Activated effector memory CD4-positive, alpha-beta T cell treated with anti-CD3 and anti-CD28 coated beads, Interleukin-2, amount 50 U/mL, for 16 hours (primary cell): ENCODE measurements around the gene PIGA.
"Not testable (repeated sequence)": the region's sequence is repeated elsewhere in the genome, so short reads cannot be mapped to it uniquely, and the experiment has no call there.

Experiments used
- DNase-seq: peaks from one replicate; pipeline ENCODE4 v3.0.0-alpha.2; 2020

The PIGA gene

DNA sequence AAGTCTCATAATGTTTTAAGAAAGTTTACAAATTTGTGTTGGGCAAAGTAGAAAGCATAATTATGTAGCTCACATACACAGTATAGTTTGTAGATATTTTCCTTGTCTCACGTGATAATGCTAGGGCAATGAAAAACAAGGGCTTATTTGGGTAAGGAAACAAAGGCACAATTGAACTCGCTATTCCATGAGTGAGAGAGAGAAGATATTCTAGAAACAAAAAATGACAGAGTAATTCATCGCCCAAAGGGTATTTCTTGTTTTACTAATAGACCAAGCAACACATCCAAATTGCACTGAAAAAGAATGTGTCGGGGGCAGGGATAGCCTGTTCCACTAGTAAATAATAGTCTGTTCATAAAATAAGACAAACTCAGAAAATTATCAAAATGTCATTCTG lies 16.2 kb downstream of the PIGA start:
- DNase-seq, result no peak

DNA sequence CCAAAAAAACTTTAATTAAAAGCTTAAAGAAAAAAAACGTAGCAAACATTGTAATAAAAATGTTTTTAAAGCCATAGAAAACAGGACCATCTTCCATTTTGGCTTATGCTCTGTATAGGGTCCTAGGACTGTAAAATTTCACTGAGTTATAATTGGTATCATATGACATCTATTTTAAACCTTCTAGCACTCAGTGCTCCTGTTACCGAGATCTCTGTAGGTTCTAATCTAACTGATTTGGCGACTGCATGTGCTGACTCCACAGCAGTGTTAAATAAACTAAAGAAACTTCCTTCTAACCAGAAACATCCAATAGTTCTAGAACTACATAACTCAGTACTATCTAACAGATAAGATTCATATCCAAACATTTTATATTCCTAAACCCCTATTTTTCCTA lies 19.8 kb downstream of the PIGA start, which contains the start of gene ASB11:
ASB11 (minus strand) TSS at position 132 of the 400 bp plus-strand sequence; CDS start at position 97, 35 bp downstream.
- DNase-seq, result no peak

DNA sequence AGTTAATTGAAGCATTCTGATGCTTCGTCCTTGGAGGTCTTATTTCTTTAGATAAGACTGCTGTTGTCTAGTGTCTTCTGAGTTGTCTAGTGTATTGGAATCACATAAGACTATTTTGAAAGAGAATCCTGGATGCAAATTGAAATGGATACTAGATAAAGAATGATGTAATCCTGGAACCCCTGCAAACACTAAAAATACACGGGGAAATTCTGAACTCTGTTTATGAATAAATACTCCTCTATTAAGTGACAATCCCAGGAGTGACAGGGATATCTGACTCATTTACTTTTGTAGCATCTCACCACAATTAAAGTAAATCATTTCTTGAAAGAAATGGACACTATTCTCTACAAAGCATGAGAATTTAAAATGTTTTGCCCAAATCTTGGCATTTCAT lies 20.9 kb downstream of the PIGA start:
- DNase-seq, result no peak

DNA sequence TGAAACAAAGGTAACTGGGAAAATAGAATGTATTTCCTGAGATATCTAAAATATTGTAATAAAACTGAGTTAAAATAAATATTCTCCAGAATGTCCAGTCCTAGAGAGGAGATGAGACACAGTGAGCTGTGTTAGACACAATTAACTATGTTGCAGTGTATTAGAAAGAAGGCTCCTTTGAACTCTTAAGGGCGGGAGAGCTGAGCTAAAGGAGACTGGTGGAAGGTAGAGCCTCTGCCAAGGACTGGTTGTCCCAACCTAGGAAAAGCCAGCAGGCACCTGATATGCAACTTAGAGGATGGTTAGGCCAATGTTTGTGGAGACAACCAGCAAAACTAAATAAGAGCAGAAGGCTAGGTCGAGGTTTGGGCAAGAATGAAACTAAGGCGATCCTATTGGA lies 24.2 kb downstream of the PIGA start:
- DNase-seq, result no peak

DNA sequence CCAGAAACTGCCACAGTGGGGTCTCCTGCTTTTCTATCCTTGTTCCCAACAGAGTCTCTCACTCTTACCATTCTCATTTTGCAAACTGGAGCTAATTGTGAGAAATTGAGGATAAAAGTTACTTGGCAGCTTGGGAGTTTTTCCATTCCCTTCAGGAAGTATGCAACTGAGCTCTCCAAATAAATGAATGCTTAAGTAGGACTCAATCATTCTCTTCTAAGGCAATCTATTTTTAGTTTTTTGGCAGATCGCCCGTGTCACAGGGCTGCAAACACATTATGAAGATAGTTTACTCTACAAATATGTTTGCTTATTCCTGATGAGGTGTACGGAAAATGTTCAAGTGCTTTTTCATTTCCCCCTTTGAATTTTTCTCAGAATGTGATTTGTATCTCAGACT lies 25.2 kb downstream of the PIGA start:
- DNase-seq, result no peak

DNA sequence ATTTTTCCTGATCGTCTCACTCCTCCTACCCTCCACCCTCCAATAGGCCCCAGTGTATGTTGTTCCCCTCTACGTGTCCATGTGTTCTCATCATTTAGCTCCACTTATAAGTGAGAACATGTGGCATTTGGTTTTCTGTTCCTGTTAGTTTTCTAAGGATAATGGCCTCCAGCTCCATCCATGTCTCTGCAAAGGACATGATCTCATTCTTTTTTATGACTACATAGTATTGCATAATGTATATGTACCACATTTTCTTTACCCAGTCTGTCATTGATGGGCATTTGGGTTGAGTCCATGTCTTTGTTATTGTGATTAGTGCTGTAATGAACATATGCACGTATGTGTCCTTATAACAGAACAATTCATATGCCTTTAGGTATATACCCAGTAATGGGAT lies 29.4 kb downstream of the PIGA start:
- not testable (repeated sequence) for DNase-seq

DNA sequence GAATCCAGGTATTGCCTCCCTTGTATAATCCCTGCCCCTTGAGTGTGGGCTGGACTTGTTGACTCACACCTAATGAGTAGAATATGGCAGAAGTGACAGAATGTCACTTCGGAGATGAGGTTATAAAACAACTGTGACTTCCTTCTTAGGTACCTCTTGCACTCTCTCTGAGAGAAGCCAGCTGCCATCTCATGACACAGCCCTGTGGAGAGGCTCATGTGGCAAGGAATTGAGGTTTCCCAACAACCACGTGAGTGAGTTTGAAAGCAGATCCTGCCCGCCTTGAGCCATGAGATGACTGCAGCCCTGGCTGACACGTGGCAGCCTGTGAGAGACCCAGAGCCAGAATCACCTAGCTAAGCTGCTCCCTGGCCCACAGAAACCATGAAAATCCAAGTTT lies 33.4 kb downstream of the PIGA start:
- DNase-seq, result no peak

DNA sequence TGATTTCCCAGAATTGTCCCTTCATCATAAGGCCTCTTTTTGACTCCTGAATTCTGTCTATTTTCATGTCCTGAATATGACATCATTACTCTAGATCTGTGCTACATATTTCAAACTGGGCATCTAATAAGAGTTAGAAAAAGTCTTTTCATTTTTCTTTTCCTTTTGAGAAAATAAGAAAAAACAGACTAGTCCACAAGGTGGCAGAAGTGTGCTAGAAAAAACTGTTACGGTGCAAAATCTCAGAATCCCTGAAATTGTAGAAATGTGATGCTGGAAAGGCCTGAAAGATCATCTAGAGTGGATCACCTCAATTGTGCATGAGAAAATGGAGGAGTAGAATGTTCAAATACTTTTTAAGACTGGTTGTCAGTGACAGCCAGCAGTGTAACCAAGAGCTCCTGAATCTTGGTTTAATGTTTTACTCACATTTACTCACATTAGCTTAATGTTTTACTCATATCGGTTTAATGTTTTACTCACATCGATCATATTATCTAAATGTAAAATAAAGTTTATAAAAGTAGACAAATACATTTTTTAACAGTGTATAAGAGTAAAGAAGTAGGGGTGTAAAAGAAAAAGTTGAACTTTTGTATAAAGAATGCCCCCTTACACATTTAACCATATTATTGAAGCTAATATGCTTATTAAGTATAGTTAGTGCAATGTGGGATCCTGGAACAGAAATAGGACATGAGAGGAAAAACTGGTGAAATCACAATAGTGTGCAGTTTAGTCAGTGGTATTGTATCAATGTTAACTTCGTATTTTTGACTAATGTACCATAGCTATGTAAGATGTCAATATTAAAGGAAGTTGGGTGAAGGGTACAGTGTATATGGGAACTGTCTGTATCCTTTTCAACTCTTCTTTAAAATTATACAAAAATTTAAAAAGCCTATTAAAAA lies 35.1 kb downstream of the PIGA start:
- no peak for DNase-seq

DNA sequence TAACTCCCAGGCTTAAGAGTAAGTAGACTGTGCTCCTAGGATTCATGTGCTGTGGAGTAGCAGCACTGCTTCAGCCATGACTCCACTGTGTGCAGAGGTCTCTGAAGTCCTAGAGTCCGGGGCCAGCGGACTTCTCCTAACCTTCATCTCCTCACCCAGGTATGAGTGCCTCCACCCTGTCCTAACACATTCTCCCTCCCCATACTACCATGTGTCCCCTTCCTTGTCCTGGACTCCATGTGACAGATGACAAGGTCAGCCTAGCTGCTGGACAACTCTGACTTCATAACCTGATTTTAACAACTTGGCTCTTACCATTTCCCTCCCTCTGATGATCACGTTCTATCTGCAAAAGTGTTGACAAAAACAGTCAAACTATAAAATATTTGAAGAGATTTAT lies 36.5 kb downstream of the PIGA start:
- no peak for DNase-seq

DNA sequence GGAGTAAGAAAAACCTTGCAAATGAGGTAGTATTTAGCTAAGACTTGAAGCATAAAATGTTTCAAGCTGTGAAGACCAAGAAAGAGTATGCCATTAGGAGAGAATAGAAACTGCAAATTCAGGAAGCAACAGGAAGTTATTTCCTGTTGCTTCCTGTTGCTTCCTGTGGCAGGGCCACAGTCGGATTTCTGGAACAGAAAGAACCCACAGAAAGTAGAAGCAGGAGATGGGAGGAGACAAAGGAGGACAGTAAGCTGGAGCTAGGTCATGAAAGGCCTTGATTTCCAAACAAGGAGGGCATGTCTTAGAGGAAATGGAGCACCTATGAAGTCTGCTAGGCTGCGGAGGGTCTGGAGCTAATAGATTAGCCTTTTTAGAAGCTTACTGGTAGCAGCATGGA lies 37.1 kb downstream of the PIGA start:
- DNase-seq, result no peak

DNA sequence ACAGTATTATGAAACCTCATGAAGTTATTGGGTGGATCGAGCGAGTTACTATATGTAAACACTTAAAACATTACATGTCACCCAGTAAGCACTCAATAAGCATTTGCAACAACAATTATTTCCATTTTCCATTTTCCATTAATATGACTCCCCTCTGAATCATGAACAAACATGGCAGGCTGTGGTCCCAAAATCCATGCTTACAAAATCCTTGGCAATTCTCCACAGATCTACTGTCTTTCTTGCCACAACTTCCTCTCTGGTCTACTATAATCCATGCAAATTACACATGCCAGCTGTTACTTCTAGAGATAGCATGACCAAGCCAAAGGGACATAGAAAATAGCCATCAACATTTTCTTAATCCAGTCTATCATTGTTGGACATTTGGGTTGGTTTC lies 41.9 kb downstream of the PIGA start:
- no peak for DNase-seq

DNA sequence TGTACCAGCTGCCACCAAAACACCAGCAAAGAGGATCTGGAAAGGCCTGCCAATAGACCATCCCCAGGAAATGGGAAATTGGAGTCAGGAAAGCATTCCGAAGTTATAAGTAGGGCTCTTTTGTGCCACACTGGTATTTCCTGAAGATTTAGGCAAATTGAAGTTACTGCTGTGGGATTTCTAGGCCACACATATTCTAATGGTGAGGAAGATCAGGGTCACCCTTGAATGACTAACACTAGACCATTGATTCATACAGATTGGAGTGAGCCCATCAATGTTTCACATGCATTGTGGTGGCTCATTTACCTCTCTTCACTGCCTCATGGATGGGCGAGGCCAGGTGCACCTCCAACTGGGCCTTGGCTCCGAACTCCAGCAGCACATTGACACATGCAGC lies 42.5 kb downstream of the PIGA start:
- no peak for DNase-seq

DNA sequence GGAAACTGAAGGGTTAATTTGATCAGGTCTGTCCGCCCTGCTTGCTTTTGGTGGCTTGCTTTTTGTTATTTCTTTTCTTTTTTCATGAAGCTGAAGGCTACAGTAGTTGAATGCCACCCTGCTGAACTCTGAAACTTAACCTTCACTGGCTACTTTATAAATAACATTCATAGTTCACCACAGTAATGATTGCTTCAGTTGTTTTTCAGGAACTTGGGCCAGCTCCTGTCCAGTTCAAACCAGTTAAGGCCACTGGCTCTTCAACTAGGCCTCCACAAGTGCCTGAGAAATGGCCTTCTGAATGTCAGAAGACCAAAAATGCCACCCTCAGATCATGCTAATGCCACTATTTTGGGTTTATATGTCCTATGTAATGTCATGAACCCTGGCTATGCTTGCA lies 57.7 kb downstream of the PIGA start:
- no peak for DNase-seq

DNA sequence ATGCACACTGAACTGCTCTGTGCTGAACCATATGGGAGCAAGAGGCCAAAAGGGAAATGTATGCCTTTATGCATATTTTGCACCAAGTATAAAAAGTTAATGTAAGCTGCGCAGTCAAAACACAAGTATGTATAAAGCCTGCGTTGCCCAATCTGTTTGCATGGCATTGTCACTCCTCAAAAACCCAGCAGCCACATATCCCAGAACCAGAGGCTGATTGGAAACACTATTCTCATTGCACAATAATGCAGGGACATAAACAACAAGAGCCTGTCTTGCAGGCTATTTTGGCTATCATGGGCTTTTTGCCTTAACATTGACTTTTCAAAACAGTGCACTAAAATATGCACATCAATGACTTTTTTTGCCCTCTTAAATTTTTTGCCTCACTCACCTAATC lies 60.4 kb downstream of the PIGA start:
- no peak for DNase-seq

DNA sequence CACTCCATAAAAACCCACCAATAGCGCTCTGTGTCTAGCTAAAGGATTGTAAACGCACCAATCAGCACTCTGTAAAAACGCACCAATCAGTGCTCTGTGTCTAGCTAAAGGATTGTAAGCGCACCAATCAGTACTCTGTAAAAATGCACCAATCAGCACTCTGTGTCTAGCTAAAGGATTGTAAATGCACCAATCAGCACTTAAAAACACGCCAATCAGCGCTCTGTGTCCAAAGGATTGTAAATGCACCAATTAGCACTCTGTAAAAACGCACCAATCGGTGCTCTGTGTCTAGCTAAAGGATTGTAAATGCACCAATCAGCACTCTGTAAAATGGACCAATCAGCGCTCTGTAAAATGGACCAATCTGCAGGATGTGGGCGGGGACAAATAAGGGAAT lies 62.0 kb downstream of the PIGA start:
- not testable (repeated sequence) for DNase-seq

DNA sequence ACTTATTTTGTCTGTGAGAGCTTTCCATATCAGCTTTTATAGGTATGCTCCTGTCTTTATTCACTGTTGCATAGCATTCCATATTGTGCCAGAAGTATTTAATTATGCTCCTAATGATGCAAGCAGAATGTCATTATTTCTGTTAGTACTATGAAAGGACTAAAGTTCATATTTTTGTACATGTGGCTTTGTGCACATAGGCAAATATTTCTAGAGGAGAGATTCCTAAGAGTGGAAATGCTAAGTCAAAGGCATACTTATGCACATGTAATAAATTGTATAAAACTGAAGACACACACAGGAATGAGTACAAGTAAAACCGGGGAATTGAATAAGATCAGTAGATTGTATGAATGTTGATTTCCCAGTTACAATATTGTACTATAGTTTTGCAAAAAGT lies 63.6 kb downstream of the PIGA start:
- no peak for DNase-seq

DNA sequence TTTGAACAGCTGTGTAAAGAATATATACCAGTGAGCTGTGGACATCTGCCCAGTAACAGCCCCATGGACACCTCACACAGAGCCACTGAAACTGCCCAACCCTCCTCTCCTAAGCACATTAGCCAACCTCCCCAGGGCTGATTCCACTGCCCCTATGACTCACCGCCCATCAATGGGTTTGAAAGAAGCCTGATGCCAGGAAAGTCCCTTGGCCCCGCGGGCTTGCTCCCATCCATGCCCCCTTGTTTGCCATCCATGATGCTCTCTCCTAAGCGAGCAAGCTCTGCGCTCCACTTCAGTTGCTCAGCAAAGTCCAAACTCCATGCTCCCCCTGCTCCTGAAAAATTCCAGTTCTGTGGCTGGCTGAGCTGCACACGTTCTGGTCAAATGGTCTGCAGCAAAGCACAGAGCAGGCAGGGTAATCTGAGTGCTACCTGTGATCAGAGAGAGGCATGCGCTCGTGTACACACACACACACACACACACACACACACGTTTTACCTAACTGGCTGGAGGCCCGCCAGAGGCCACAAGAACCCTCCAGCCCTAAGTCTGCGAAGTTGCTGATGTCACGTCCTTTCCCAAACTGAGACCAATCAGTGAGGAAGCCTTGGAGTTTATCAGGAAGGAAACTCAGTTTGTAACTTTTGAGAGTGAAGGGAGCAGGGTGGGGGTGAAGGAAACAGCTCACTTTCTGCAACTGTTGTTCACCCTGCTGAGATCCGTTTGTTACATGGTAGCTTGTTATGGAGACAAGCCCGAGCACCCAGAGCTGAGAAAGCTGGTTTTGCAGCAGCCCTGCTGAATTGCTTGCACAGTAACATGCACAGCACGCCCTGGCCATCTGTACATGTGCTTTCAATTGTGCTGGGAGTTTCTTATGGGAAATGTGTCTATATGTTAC lies 65.5 kb downstream of the PIGA start, which contains the start of gene ASB9:
ASB9 (minus strand) TSS at position 466 of the 904 bp plus-strand sequence; CDS start at position 257, 209 bp downstream.
- no peak for DNase-seq
